Effector CD4-positive, alpha-beta T cell (primary cell): ENCODE data around the gene ARHGAP45.
A peak's percentile ranks its signal among the peaks of the same experiment; 100 is the strongest.
"Not testable (repeated sequence)": the region's sequence is repeated elsewhere in the genome, so short reads cannot be mapped to it uniquely, and the experiment has no call there.

Source experiments
- DNase-seq: peaks from one replicate; pipeline ENCODE4 v3.0.0-alpha.2; 2020
- total RNA-seq: gene quantifications from one replicate; lab custom pipeline; 2026; lab: John Stamatoyannopoulos, UW

Gene ARHGAP45, protein sequence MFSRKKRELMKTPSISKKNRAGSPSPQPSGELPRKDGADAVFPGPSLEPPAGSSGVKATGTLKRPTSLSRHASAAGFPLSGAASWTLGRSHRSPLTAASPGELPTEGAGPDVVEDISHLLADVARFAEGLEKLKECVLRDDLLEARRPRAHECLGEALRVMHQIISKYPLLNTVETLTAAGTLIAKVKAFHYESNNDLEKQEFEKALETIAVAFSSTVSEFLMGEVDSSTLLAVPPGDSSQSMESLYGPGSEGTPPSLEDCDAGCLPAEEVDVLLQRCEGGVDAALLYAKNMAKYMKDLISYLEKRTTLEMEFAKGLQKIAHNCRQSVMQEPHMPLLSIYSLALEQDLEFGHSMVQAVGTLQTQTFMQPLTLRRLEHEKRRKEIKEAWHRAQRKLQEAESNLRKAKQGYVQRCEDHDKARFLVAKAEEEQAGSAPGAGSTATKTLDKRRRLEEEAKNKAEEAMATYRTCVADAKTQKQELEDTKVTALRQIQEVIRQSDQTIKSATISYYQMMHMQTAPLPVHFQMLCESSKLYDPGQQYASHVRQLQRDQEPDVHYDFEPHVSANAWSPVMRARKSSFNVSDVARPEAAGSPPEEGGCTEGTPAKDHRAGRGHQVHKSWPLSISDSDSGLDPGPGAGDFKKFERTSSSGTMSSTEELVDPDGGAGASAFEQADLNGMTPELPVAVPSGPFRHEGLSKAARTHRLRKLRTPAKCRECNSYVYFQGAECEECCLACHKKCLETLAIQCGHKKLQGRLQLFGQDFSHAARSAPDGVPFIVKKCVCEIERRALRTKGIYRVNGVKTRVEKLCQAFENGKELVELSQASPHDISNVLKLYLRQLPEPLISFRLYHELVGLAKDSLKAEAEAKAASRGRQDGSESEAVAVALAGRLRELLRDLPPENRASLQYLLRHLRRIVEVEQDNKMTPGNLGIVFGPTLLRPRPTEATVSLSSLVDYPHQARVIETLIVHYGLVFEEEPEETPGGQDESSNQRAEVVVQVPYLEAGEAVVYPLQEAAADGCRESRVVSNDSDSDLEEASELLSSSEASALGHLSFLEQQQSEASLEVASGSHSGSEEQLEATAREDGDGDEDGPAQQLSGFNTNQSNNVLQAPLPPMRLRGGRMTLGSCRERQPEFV
- total RNA-seq = 1,240 reads per million, percentile 99 among the genes with 10 or more reads in this experiment

DNA sequence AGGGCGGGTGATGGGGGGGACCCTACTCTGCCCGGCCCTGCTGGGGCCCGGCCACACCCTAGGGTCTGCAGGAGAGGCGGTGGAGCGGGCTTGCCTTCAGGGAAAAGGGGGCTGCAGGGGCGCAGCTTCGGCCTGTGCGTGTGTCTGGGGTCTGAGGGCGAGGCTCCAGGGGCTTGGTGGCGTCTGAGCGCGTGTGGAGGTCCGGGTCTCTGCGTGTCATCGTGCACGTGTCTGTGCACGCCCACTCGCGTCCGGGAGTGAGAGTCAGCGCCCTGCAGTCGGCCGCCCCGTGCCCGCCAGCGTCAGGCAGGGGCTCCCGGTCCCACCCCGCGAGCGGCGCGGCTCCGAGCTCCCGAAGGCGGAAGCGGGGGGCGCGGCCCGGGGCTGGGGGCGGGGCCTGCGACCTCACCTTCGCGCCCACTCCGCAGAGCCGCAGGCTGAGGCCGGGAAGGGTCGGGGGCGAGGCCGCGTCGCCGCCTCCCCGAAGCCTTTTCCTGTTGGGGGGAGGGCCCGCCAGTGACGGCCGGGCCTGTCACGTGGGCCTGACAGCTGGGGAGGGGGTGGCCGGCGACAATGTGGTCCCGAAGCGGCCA is at the start of gene ARHGAP45:
ARHGAP45 (plus strand) TSS at position 420 of the 593 bp plus-strand sequence. CDS start 239 bp downstream, outside the sequence.
- peak; percentile 77 for DNase-seq

DNA sequence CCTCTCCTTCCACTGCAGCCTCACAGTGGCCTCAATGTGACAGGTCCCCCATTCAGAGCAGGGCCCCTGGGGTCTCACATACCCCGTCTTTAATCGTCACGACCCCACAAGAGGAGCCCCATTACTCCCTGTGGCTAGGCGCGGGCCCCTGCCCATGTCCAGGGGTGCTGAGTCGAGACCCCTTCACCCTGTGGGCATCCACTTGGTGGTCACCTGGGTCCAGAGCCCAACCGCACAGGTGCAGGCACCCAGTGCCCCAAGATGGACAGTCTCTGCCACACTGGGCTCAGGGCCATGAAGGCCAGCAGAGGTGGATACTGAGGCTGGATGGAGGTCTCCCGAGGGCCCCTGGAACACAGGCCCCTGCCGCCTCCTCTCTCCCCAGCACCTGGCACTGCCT is 49.1 kb upstream of the ARHGAP45 start:
- DNase-seq = no peak

DNA sequence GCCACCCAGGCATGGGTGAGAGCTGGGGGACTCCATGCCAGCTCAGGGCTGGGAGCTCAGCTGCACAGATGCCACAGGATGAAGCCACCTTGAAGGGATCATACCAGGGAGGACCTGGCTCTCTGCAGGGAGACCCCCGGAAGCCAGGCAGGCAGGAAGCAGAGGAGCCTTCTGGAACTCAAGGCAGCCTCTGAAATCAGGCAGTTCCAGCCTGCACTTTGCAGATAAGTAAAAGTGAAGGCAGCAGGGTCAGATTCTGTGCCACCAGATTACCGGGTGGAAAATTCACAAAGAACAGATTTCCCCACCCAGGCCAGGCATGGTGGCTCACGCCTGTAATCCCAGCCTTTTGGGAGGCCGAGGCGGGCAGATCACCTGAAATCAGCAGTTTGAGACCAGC is 48.6 kb upstream of the ARHGAP45 start:
- DNase-seq = no peak

DNA sequence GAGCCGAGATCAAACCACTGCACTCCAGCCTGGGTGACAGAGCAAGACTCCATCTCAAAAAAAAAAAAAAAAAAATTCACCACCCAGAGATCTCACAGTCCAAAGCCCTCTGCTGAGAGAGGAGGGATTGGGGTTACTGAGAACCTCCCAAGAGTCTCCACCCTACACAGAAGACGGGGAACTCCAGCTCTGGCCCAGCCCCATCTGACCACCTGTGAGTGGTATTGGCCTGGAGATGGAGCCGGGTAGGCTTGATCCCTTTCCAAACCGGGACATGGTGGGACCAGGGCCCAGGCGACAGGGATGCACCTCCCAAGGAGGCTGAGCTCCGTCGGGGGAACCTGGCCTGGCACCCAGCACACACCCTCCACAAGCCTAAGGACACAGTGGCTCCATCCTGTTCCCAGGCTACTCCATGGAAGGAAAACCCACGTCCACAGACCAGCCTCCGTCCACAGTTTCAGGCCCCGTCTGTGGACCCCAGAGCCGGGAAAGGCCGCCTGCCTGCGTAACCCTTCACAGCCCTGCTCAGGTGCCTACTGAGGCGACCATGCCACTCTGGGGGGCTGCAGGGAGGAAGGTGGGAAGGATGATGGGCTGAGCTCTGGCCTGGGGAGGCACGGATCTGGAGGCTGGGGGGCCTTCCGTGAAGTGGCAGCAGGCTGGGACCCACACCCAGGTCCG is 47.9 kb upstream of the ARHGAP45 start:
- DNase-seq = no peak

DNA sequence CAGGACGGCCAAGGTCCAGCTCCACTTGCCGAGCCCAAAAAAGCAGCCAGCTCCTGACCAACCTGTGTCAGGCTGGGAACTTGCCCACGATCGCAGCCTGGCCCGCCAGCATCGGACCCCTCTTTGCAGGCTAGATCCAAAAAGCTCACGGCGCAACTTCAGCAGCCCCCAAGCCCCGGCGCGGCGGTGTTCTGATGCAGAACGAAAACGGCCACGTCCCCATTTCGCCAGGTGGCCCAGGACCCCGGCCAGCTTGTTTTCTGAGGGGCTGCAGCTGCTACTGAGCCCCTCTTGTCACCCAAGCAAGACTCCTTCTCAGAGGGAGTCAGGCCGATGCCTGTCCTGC is 47.4 kb upstream of the ARHGAP45 start:
- DNase-seq = no peak

DNA sequence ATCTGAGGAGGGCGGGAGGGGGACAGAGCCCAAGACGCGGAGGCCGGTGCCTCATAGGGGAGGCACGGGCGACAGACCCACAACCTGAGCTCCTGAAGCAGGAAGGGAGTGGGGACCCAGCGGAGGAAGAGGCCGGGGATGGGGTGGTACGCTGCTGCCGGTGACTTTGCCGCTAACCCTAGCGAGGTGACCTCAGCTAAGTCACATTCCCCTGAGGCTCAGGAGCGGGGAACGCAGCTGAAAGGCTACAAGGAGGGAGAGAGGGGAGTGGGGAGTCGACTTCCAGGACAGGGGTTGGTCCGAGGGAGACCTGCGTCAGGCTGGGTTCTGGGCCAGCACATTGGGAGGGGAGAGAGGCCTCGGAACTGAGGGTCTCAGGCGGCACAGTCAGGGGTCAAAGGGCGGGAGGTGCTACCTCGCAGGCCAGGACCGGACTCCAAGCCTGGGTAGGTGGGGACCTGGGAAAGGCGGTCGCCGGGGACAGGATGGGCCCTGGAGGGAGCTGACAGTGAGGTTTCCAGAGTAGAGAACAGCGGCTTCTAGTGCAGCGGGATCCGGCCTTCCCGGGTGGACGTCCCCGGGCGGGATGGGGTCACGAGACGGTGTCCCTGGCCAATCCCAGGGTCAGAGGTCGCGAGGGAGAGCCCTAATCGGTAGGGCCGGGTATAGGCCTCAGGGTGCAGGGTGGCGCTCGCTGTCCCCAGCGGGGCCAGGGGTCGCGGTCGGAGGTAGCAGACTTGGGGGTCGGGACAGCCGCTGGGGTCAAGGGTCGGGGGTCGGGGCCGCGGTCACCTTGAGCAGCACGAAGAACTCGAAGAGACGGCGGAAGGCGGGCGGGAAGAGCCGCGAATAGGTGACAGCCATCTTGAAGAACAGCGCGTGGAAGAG is 46.7 kb upstream of the ARHGAP45 start:
- DNase-seq = no peak

DNA sequence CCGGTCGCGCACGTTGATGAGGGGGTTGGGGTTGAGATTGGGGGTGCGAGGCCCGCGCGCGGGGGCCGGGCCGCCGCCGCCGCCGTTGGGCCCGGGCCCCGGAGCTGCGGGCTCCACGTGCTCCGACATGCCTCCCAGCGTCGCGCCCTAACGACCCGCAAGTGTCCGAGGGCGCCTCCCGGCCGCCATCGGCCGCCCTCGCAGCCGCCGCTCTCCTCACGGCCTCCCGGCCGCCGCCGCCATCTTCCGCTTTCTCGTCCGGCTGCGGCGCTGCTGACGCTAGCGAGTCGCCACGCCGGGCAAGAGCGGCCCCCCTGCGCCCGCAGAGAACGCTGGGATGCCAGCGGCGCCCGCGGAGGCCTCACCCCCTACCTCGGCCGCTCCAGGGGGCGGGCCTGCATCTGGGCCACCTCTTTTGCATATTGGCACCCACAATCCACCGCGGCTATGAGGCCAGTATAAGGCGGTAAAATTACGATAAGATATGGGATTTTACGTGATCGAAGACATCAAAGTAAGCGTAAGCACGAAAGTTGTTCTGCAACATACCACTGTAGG is 46.0 kb upstream of the ARHGAP45 start, which contains the start of gene TMEM259:
TMEM259 (minus strand) TSS at position 256 of the 558 bp plus-strand sequence; CDS start at position 129, 127 bp downstream.
- DNase-seq = peak; percentile 98

DNA sequence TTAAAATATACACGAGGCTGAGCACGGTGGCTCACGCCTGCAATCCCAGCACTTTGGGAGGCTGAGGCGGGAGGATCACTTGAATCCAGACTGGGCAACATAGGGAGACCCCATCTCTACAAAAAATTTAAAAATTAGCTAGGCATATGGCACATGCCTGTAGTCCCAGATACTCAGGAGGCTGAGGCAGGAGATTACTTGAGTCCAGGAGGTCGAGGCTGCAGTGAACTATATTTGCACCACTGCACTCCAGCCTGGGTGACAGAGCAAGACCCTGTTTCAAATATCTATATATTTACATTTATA is 43.1 kb upstream of the ARHGAP45 start:
- not testable (repeated sequence) for DNase-seq

DNA sequence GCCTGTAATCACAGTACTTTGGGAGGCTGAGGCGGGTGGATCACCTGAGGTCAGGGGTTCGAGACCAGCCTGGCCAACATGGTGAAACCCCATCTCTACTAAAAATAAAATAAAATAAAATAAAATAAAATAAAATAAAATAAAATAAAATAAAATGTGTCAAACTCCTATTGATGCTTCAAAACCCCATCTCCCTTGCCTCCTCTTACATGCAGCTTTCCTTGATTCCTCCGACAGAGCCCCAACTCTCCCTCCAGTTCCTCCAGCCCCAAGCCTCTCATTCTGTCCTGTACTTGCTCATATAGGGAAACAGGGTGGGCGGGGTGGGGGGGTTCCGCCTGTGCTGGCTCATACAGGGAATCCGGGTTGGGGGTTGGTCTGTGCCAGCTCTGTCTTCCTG is 41.9 kb upstream of the ARHGAP45 start:
- DNase-seq = not testable (repeated sequence)

DNA sequence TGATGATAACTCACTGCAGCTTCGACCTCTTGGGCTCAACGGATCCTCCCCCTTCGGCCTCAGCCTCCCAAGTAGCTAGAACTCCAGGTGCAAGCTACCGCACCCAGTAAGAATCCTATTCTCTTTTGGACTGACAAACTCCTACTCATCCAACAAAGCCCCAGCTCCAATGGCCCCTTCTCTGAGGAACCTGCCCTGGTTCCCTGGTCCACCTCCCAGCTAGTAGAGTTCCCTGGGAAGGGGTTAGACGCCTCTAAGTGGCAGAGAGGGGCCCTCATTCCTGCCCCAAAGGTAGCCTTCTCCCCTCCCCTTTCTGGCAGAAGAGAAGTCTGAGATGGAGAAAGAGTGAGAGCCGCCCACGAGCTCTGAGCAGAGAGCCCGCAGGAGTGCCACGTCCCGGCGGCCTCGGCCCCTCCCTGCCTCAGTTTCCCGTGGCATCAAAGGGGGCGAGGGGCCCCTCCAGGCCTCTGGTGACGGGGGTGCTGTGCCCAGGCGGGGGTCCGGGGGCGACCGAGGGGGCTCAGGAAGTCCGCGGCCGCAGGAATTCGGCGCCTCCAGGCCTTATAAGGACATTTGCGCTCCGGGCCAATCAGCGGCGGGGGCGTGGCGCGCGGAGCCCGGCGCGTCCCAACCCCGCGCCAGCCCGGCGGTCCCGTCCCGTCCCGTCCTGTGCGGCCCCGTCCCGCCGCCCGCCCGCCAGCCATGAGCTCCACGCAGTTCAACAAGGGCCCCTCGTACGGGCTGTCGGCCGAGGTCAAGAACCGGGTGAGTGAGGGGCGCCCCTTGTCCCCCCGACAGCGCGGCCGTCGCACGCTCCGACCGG is 40.8 kb upstream of the ARHGAP45 start, which contains the start of gene CNN2:
CNN2 (plus strand) TSS at position 649 of the 823 bp plus-strand sequence; CDS start at position 703, 54 bp downstream.
- DNase-seq = peak; percentile 55

DNA sequence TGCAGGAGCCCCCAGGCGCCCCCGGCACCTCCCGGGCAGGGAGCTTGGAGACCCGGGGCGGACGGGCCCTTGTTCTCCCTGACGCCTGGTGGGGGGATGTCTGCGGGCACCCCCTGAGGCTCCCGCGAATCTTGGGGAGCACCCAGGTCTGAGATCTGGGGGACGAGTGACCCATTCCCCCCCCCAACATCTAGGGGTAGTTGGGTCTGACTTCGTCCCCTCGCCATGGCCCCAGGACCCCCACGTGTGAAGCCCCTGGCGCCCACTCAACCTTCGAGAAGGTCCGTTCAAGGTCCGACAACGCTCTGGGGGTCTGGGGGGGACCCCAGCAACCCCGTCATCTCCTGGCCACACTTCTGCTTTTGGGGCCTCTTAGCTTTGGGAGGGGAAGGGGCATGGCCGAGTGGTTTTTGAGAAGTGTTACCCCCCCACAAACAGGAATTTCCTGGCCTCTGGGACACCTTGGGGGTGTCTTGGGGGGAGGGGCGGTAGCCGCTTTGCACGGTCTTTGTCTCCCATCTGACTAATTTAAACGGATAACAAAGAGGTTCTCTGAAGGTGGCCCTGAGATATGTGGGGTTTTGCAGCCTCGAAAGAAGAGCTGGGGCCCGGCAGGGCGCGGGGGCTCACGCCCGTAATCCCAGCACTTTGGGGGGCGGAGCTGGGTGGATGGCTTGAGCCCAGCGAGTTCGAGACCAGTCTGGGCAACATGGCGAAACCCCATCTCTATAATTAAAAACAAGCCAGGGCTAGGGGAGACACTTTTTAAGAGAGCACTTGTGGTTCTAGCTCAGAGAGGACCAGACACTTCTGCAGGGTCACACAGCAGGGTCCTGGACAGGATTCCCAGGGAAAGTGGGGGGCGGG is 40.0 kb upstream of the ARHGAP45 start:
- DNase-seq = no peak

DNA sequence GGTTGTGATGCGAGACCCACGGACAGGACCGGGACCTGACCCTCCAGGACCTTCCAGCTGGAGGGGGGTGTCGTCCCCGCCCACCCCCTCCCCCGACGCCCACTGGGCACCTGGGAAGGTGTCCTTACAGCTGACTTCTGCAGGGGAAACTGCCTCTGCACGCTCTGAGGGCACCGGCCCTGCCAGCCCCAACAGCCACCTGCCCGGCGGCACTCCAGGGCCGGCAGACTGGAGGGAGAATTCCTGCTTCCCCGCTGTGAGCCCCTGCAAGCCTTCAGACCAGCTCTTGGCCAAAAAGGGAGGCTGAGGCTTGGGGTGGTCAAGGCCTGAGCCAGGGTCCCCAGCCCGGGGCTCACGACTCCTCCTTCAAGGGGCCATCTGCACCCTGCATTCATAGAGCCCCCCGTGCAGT is 39.3 kb upstream of the ARHGAP45 start:
- no peak for DNase-seq

DNA sequence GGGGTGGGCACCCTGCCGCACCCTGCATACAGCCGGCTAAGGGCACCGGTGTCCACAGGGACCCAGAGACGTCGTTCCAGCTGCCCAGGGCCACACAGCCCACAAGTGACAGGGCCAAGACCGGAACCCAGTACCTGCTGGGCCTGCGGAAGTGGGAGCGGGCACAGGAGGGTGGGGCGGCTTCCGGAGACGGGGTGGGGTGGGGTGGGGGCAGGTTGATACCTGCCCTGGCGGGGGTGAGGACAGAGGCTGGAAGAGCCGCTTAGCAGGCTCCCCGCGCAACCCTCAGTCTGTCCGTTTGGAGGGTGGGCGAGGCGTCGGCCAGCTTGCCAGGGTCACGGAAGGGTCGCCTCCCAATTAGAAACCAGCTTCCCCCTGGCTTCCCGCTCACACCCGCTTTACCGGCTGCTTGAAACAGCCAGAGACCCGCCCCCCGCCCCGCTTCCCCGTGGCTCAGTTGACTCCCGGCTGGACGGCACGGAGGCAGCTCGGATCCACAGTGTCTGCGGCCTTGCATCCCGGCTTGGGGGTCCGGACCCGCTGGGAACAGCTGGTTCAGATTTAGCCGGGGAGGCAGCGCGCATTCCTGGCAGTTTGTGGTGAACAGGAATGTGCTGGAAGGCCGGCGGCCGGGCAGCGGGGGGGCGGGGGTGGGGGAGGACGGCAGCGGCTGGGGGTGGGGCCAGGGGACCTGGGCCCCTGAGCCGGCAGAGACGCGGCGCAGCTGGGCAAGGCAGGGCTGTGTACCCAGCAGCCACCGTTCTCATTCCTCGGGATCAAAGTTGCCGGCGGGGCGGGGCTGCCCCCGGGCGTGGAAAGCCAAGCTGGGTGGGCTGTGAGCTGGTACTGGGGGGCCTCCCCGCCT is 38.7 kb upstream of the ARHGAP45 start:
- peak; percentile 43 for DNase-seq

DNA sequence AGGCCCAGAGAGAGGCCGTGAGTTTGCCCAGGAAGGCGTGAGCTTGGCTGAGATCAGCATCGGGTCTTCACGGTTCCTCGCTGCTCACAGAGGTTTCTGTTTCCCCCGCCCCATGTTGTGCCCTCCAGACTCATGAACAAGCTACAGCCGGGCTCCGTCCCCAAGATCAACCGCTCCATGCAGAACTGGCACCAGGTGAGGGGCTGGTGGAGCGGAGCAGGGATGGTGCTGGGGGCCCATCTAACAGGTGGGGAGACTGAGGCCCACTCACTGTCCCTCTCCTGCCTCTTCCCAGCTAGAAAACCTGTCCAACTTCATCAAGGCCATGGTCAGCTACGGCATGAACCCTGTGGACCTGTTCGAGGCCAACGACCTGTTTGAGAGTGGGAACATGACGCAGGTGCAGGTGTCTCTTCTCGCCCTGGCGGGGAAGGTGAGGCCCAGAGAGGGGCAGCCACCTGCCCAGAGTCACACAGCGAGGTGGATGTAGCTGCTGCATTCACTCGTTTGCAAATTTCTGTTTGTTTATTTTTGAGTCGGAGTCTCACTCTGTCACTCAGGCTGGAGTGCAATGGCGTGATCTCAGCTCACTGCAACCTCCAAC is 34.6 kb upstream of the ARHGAP45 start:
- DNase-seq = no peak

DNA sequence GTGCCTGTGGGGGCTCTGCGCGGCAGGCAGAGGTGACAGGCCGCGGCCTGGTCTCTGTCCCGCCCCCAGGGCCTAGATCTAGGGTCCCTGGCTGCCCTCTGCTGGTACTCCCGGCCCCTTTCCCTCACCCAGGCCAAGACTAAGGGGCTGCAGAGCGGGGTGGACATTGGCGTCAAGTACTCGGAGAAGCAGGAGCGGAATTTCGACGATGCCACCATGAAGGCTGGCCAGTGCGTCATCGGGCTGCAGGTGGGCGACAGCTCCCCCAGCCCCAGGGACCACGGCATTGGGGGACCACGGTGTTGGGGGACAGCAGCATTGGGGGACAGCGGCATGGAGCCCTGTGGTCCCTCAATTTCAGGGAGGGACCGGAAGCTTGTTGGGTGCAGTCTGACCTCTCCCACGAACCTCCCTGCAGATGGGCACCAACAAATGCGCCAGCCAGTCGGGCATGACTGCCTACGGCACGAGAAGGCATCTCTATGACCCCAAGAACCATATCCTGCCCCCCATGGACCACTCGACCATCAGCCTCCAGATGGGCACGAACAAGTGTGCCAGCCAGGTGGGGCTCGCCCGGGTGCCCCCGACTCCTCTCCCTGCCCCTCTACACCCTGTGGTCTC is 30.9 kb upstream of the ARHGAP45 start:
- DNase-seq = no peak

DNA sequence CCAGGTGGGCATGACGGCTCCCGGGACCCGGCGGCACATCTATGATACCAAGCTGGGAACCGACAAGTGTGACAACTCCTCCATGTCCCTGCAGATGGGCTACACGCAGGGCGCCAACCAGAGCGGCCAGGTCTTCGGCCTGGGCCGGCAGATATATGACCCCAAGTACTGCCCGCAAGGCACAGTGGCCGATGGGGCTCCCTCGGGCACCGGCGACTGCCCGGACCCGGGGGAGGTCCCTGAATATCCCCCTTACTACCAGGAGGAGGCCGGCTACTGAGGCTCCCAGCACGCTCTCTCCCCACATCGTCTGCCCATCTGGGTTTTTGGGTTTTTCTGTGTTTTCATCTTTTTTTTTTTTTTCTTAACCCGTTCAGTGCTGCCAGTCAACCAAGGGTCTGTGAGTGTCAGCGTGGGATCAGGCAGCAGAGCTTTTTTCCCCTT is 29.3 kb upstream of the ARHGAP45 start:
- DNase-seq = no peak
